ENCODE measurements around the gene AK8.

Gene AK8

GRCh38 chr9:132824151-132824550, 53.9 kb downstream of the AK8 start:
- H3K79me1 ChIP-seq (replicated peaks; ENCODE audit: low read length, poor library complexity, severe bottlenecking): no peaks in the 10 kb centered on the region
- 82% methylated on average over 8 of the region's 8 CpGs for WGBS

GRCh38 chr9:132823370-132824145, 54.5 kb downstream of the AK8 start:
- H2BK12ac ChIP-seq (ENCODE audit: low read length in 2 of 2): no peak overlapping the region
- no peak overlapping the region for H2BK15ac ChIP-seq (ENCODE audit: low read depth, poor library complexity, severe bottlenecking)
- H3K36me3 ChIP-seq (ENCODE audit: control insufficient read depth in 1 of 2, insufficient read depth in 2 of 2, low read depth in 1 of 2, low read length in 2 of 2): no peaks in the 10 kb centered on the region
- H3K79me1 ChIP-seq (replicated peaks; ENCODE audit: low read length, poor library complexity, severe bottlenecking): no peaks in the 10 kb centered on the region
- no peak overlapping the region for H4K8ac ChIP-seq (ENCODE audit: low read length)
- H3K14ac ChIP-seq (ENCODE audit: low read length in 2 of 2): no peak overlapping the region
- no peak overlapping the region for H3K9ac ChIP-seq (ENCODE audit: low read length)
- no peaks in the 10 kb centered on the region for H3K4me1 ChIP-seq (ENCODE audit: control insufficient read depth, insufficient read depth, low read depth, low read length)
- 71% methylated on average over 18 of the region's 18 CpGs for WGBS
- H2AFZ ChIP-seq (ENCODE audit: low read depth, low read length): no peak overlapping the region
- no peak overlapping the region for H3K4me2 ChIP-seq (ENCODE audit: low read length, poor library complexity, severe bottlenecking)
- H3K27me3 ChIP-seq (ENCODE audit: control insufficient read depth in 1 of 2, insufficient read depth in 1 of 2, low read length in 2 of 2): peaks cover 17 to 63% of the 10 kb centered on the region in 2 experiments
- no peak overlapping the region for H2BK5ac ChIP-seq (ENCODE audit: low read depth, low read length, poor library complexity, severe bottlenecking)
- H2AK5ac ChIP-seq (ENCODE audit: low read length, severe bottlenecking): no peak overlapping the region
- H4K91ac ChIP-seq (ENCODE audit: low read length): no peak overlapping the region
- H3K4ac ChIP-seq (ENCODE audit: low read depth in 1 of 2, low read length in 2 of 2): no peak overlapping the region
- H3K23ac ChIP-seq (ENCODE audit: low read length in 2 of 2): no peak overlapping the region
- no peak overlapping the region for H3K18ac ChIP-seq (ENCODE audit: low read depth in 1 of 2, low read length in 2 of 2)
- H3K4me3 ChIP-seq (ENCODE audit: insufficient read depth in 1 of 2, low read depth in 1 of 2, low read length in 2 of 2): no peak overlapping the region
- H3K9me3 ChIP-seq (ENCODE audit: control insufficient read depth, low read length): no peaks in the 10 kb centered on the region
- no peak overlapping the region for H2BK120ac ChIP-seq (ENCODE audit: low read depth, low read length)
- DNase-seq: no peak
- no peak overlapping the region for H3K27ac ChIP-seq (ENCODE audit: low read length, poor library complexity, severe bottlenecking)

More at GRCh38 chr9:132824151-132824550, 53.9 kb downstream of the AK8 start:
- H3K9me3 ChIP-seq (ENCODE audit: control insufficient read depth, low read length): no peaks in the 10 kb centered on the region
- H3K18ac ChIP-seq (ENCODE audit: low read depth in 1 of 2, low read length in 2 of 2): no peak overlapping the region
- no peak for DNase-seq
- H3K14ac ChIP-seq (ENCODE audit: low read length in 2 of 2): no peak overlapping the region
- H3K4me1 ChIP-seq (ENCODE audit: control insufficient read depth, insufficient read depth, low read depth, low read length): no peaks in the 10 kb centered on the region
- no peak overlapping the region for H3K4me3 ChIP-seq (ENCODE audit: insufficient read depth in 1 of 2, low read depth in 1 of 2, low read length in 2 of 2)
- no peak overlapping the region for H4K8ac ChIP-seq (ENCODE audit: low read length)
- H4K91ac ChIP-seq (ENCODE audit: low read length): no peak overlapping the region
- no peak overlapping the region for H3K9ac ChIP-seq (ENCODE audit: low read length)
- H2BK15ac ChIP-seq (ENCODE audit: low read depth, poor library complexity, severe bottlenecking): no peak overlapping the region
- H3K27me3 ChIP-seq (ENCODE audit: control insufficient read depth in 1 of 2, insufficient read depth in 1 of 2, low read length in 2 of 2): peaks cover 17 to 61% of the 10 kb centered on the region in 2 experiments
- H3K36me3 ChIP-seq (ENCODE audit: control insufficient read depth in 1 of 2, insufficient read depth in 2 of 2, low read depth in 1 of 2, low read length in 2 of 2): no peaks in the 10 kb centered on the region
- H2AK5ac ChIP-seq (ENCODE audit: low read length, severe bottlenecking): no peak overlapping the region
- no peak overlapping the region for H3K23ac ChIP-seq (ENCODE audit: low read length in 2 of 2)
- H3K4ac ChIP-seq (ENCODE audit: low read depth in 1 of 2, low read length in 2 of 2): no peak overlapping the region
- H2AFZ ChIP-seq (ENCODE audit: low read depth, low read length): no peak overlapping the region
- H2BK120ac ChIP-seq (ENCODE audit: low read depth, low read length): no peak overlapping the region
- no peak overlapping the region for H3K4me2 ChIP-seq (ENCODE audit: low read length, poor library complexity, severe bottlenecking)
- H2BK5ac ChIP-seq (ENCODE audit: low read depth, low read length, poor library complexity, severe bottlenecking): no peak overlapping the region
- no peak overlapping the region for H3K27ac ChIP-seq (ENCODE audit: low read length, poor library complexity, severe bottlenecking)
- H2BK12ac ChIP-seq (ENCODE audit: low read length in 2 of 2): no peak overlapping the region

GRCh38 chr9:132820169-132820944, 57.7 kb downstream of the AK8 start:
- Histone ChIP-seq H3K9ac (ENCODE audit: low read length) (no peak overlapping the region), H3K36me3 (ENCODE audit: control insufficient read depth in 1 of 2, insufficient read depth in 2 of 2, low read depth in 1 of 2, low read length in 2 of 2) (no peaks in the 10 kb centered on the region), H2AFZ (ENCODE audit: low read depth, low read length) (no peak overlapping the region), H3K4me2 (ENCODE audit: low read length, poor library complexity, severe bottlenecking) (no peak overlapping the region), H3K27me3 (ENCODE audit: control insufficient read depth in 1 of 2, insufficient read depth in 1 of 2, low read length in 2 of 2) (peaks cover 23 to 57% of the 10 kb centered on the region in 2 experiments), H3K79me1 (replicated peaks; ENCODE audit: low read length, poor library complexity, severe bottlenecking) (no peaks in the 10 kb centered on the region), H3K27ac (ENCODE audit: low read length, poor library complexity, severe bottlenecking) (no peak overlapping the region), H2BK15ac (ENCODE audit: low read depth, poor library complexity, severe bottlenecking) (no peak overlapping the region), H3K4ac (ENCODE audit: low read depth in 1 of 2, low read length in 2 of 2) (no peak overlapping the region), H2BK5ac (ENCODE audit: low read depth, low read length, poor library complexity, severe bottlenecking) (no peak overlapping the region), H3K23ac (ENCODE audit: low read length in 2 of 2) (no peak overlapping the region), H2BK120ac (ENCODE audit: low read depth, low read length) (no peak overlapping the region), H2BK12ac (ENCODE audit: low read length in 2 of 2) (no peak overlapping the region), H3K14ac (ENCODE audit: low read length in 2 of 2) (no peak overlapping the region), H4K8ac (ENCODE audit: low read length) (no peak overlapping the region), H3K18ac (ENCODE audit: low read depth in 1 of 2, low read length in 2 of 2) (no peak overlapping the region), H2AK5ac (ENCODE audit: low read length, severe bottlenecking) (no peak overlapping the region), H3K9me3 (ENCODE audit: control insufficient read depth, low read length) (no peaks in the 10 kb centered on the region), H3K4me3 (ENCODE audit: insufficient read depth in 1 of 2, low read depth in 1 of 2, low read length in 2 of 2) (no peak overlapping the region), H4K91ac (ENCODE audit: low read length) (no peak overlapping the region), H3K4me1 (ENCODE audit: control insufficient read depth, insufficient read depth, low read depth, low read length) (no peaks in the 10 kb centered on the region)
- WGBS: 96% methylated on average over 7 of the region's 11 CpGs
- no peak for DNase-seq

- Histone ChIP-seq H2BK12ac (ENCODE audit: low read length in 2 of 2) (no peak overlapping the region), H3K9ac (ENCODE audit: low read length) (no peak overlapping the region), H2BK5ac (ENCODE audit: low read depth, low read length, poor library complexity, severe bottlenecking) (no peak overlapping the region), H3K79me1 (replicated peaks; ENCODE audit: low read length, poor library complexity, severe bottlenecking) (no peaks in the 10 kb centered on the region), H2BK15ac (ENCODE audit: low read depth, poor library complexity, severe bottlenecking) (no peak overlapping the region), H3K27ac (ENCODE audit: low read length, poor library complexity, severe bottlenecking) (no peak overlapping the region), H3K9me3 (ENCODE audit: control insufficient read depth, low read length) (no peaks in the 10 kb centered on the region), H2AK5ac (ENCODE audit: low read length, severe bottlenecking) (no peak overlapping the region), H4K91ac (ENCODE audit: low read length) (no peak overlapping the region), H3K4me2 (ENCODE audit: low read length, poor library complexity, severe bottlenecking) (no peak overlapping the region), H3K4me3 (ENCODE audit: insufficient read depth in 1 of 2, low read depth in 1 of 2, low read length in 2 of 2) (no peak overlapping the region), H4K8ac (ENCODE audit: low read length) (no peak overlapping the region), H3K27me3 (ENCODE audit: control insufficient read depth in 1 of 2, insufficient read depth in 1 of 2, low read length in 2 of 2) (peaks cover 19 to 49% of the 10 kb centered on the region in 2 experiments), H3K4ac (ENCODE audit: low read depth in 1 of 2, low read length in 2 of 2) (no peak overlapping the region), H3K14ac (ENCODE audit: low read length in 2 of 2) (no peak overlapping the region), H2AFZ (ENCODE audit: low read depth, low read length) (no peak overlapping the region), H3K36me3 (ENCODE audit: control insufficient read depth in 1 of 2, insufficient read depth in 2 of 2, low read depth in 1 of 2, low read length in 2 of 2) (no peaks in the 10 kb centered on the region), H3K4me1 (ENCODE audit: control insufficient read depth, insufficient read depth, low read depth, low read length) (no peaks in the 10 kb centered on the region), H3K18ac (ENCODE audit: low read depth in 1 of 2, low read length in 2 of 2) (no peak overlapping the region), H2BK120ac (ENCODE audit: low read depth, low read length) (no peak overlapping the region), H3K23ac (ENCODE audit: low read length in 2 of 2) (no peak overlapping the region)
- WGBS: 51% methylated on average over 3 of the region's 4 CpGs
- DNase-seq: no peak
Measured at GRCh38 chr9:132818588-132818987, 59.5 kb downstream of the AK8 start.
